Epithelial cell of proximal tubule (primary cell): ENCODE results near the gene MAP7D1. TPM values are rescaled to one million over a fixed set of nuclear protein-coding genes. Genes with fewer than 3 reads are reported as not detected.
"Not testable (repeated sequence)": the region's sequence is repeated elsewhere in the genome, so short reads cannot be mapped to it uniquely, and the experiment has no call there.

Source experiments
- DNase-seq: peaks from one replicate; pipeline ENCODE4 v3.0.0-alpha.2; 2011; ENCODE audit warnings: low read depth
- H3K4me3 ChIP-seq: 2 replicates; pipeline ENCODE4 v1.5.1; 2011; ENCODE audit warnings: low read depth, mild to moderate bottlenecking, low read length
- CTCF ChIP-seq: conservative IDR thresholded peaks from 2 replicates; pipeline ENCODE4 v1.5.1; 2012; ENCODE audit warnings: low read depth, mild to moderate bottlenecking, low read length
- total RNA-seq: library from RNA; depleted of rRNA; stranded (reverse); fragments of >200 nt; gene quantifications from 2 replicates; pipeline ENCODE4 v1.2.3, GENCODE V29; 2015

The MAP7D1 gene
- total RNA-seq, 1 donor from 2014 or later = 280 TPM

- DNase-seq = no peak
- H3K4me3 ChIP-seq = no peak overlapping the region
- no peak for TF ChIP-seq CTCF
Observed at GRCh38 chr1:36211841-36212240, 55.9 kb downstream of the MAP7D1 start.

DNA sequence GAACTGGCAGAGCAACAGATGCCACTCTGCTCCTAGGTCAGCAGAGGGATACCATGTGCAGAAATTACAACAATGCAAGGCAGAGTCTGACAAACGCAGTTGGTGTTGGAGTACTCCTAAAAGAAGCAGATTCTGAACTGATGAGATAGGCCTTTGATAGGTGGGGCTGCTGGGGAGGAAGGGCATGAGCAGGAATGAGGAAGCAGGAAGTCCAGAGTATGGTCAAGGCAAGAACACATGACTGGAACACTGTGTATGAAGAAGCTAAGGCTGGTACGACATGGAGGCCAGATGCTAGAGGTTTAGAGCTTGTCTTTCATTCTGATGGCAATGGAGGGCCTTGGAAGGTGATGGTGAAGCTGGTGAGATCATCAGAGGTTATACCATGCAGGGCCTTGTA is 56.8 kb downstream of the MAP7D1 start:
- no peak for TF ChIP-seq CTCF
- DNase-seq = no peak
- H3K4me3 ChIP-seq = no peak overlapping the region

- TF ChIP-seq CTCF = peak; percentile 62
- no peak overlapping the region for H3K4me3 ChIP-seq
- DNase-seq = peak; percentile 67
Observed at GRCh38 chr1:36217670-36218069, 61.7 kb downstream of the MAP7D1 start.

DNA sequence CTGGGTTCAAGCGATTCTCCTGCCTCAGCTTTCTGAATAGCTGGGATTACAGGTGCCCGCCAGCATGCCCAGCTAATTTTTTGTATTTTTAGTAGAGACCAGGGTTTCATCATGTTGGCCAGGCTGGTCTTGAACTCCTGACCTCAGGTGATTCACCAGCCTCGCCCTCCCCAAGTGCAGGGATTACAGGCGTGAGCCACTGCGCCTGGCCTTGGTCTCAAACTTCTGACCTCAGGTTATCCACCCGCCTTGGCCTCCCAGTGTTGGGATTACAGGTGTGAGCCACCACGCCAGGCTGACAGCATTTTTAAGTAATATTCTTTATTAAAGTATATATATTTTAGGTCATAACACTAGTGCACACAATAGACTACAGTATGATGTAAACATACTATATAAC is 65.9 kb downstream of the MAP7D1 start:
- DNase-seq, H3K4me3 ChIP-seq: not testable (repeated sequence)

- TF ChIP-seq CTCF = no peak
- peak overlapping the region; percentile 99 for H3K4me3 ChIP-seq
- no peak for DNase-seq
Observed at GRCh38 chr1:36222481-36223380, 66.8 kb downstream of the MAP7D1 start.

DNA sequence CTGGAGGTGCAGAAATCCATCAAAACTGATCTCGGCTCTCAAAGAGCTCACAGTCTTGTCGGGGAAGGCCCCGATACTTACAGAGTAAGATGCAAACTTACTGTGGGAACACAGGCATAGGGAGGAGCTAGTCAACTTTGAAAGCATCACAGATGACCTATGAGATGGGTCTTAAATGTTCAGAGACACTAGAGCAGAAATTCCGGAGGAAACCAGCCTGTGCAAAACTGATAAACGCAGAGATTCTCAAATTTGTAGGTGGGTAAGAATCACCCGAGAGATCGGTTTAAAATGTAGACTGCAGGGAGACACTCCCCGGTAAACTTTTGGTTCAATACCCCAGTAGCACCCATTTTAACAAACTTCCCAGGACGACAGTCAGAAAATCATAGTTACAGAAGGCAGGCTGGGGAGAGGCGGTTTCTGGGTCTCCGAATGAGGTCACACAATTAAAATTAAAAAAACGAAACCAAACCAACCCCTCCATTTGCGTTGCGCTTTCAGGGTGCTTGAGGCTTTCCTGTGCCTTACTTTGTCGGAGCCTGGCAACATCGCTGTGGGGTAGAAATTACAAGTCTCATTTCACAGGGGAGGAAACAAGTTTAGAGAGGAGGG is 67.5 kb downstream of the MAP7D1 start:
- no peak for DNase-seq
- peak overlapping the region; percentile 99 for H3K4me3 ChIP-seq
- TF ChIP-seq CTCF = no peak

DNA sequence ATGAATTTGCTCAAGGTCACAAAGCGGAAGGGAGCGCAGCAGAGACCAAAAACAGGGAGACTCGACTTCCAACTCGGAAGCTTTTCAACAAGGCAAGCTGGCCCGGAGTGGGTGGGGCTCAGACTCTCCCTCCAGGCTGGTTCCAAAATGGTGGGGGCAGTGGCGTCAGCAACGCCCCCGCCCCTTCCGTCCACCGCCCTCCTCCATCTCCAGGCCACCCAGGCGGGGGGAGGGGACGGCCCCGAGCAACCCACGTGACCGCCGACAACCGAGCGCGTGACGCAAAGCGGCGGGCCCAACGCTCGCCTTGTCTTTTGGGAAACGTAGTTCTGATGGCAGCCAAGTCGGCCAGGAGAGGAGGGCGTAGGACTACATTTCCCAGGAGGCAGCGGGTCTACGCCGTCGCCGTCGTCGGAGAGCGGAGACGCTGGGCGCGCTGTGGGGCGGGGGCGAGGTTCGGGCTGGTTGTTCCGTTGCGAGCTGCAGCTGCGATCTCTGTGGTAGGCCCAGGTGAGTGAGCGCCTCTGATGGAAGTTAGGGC is 68.1 kb downstream of the MAP7D1 start, which contains the start of gene THRAP3:
Gene THRAP3 (plus strand): TSS at position 448 of the 541 bp plus-strand sequence. CDS start 58,121 bp downstream, outside the sequence.
- no peak for TF ChIP-seq CTCF
- H3K4me3 ChIP-seq = peak within 1 kb of the TSS; percentile 99
- DNase-seq = peak; percentile 85
